ENCODE results near the gene TMEM25. TPM values are rescaled to one million over a fixed set of nuclear protein-coding genes. Genes with fewer than 3 reads are reported as not detected.
"Not testable (repeated sequence)": the region's sequence is repeated elsewhere in the genome, so short reads cannot be mapped to it uniquely, and the experiment has no call there.

The TMEM25 gene
- 25.8 and 35.4 TPM in 2 replicates for total RNA-seq

GRCh38 chr11:118530683-118531596, at the start of gene TMEM25:
Gene TMEM25, plus strand, starts transcription at chr11:118531192. Its CDS starts 610 bp downstream, at chr11:118531802.
- TF ChIP-seq CTCF (IDR thresholded peaks at IDR 0.05; ENCODE audit: insufficient read depth, low read depth, low read length): no peak
- peak within 1 kb of the TSS; percentile 71 for H3K4me3 ChIP-seq (ENCODE audit: low read depth, low read length)
- DNase-seq (ENCODE audit: low read depth): peak; percentile 47

- not testable (repeated sequence) for DNase-seq (ENCODE audit: low read depth); H3K4me3 ChIP-seq (ENCODE audit: low read depth, low read length)
These were observed 49.8 kb upstream of the TMEM25 start for GRCh38 chr11:118481238-118481637.

GRCh38 chr11:118484405-118484804, 46.6 kb upstream of the TMEM25 start:
- TF ChIP-seq CTCF (IDR thresholded peaks at IDR 0.05; ENCODE audit: insufficient read depth, low read depth, low read length): no peak
- DNase-seq (ENCODE audit: low read depth): no peak
- H3K4me3 ChIP-seq (ENCODE audit: low read depth, low read length): no peak overlapping the region

- H3K4me3 ChIP-seq (ENCODE audit: low read depth, low read length): no peak overlapping the region
- no peak for TF ChIP-seq CTCF (IDR thresholded peaks at IDR 0.05; ENCODE audit: insufficient read depth, low read depth, low read length)
- DNase-seq (ENCODE audit: low read depth): no peak
These were observed 45.7 kb upstream of the TMEM25 start for GRCh38 chr11:118485273-118485672.

GRCh38 chr11:118488480-118489109, 42.4 kb upstream of the TMEM25 start:
- DNase-seq (ENCODE audit: low read depth): peak; percentile 85
- H3K4me3 ChIP-seq (ENCODE audit: low read depth, low read length): no peak overlapping the region
- TF ChIP-seq CTCF (IDR thresholded peaks at IDR 0.05; ENCODE audit: insufficient read depth, low read depth, low read length): peak; percentile 82

- H3K4me3 ChIP-seq (ENCODE audit: low read depth, low read length): no peak overlapping the region
- no peak for DNase-seq (ENCODE audit: low read depth)
- TF ChIP-seq CTCF (IDR thresholded peaks at IDR 0.05; ENCODE audit: insufficient read depth, low read depth, low read length): no peak
These were observed 40.0 kb upstream of the TMEM25 start for GRCh38 chr11:118491041-118491440.

GRCh38 chr11:118497831-118498230, 33.2 kb upstream of the TMEM25 start:
- no peak for TF ChIP-seq CTCF (IDR thresholded peaks at IDR 0.05; ENCODE audit: insufficient read depth, low read depth, low read length)
- H3K4me3 ChIP-seq (ENCODE audit: low read depth, low read length): no peak overlapping the region
- peak; percentile 85 for DNase-seq (ENCODE audit: low read depth)

All from fibroblast of villous mesenchyme (primary cell).